Transverse colon (tissue), 4 donors: ENCODE measurements around the gene TMEM212.

Experiments used
- POLR2AphosphoS5 ChIP-seq, 3 donors: sonication (generic); formaldehyde crosslinking; IDR thresholded peaks; one replicate each; pipeline ENCODE4 v1.6.1; 2016; ENCODE audit warnings: antibody characterized with exemption in 3 of 3
- TF ChIP-seq, protein P1 (sequence below), 5 experiments: fragments of 200-600 bp in 3 of 5; fragments of 450-650 bp in 2 of 5; sonication (generic) in 3 of 5; IDR thresholded peaks; 1 replicate in 2 of 5; 2 replicates in 3 of 5; pipeline ENCODE4 v1.5.1; 2016 to 2017; ENCODE audit warnings: antibody characterized with exemption in 5 of 5, inconsistent platforms in 3 of 5, mild to moderate bottlenecking in 2 of 5, moderate library complexity in 1 of 5

GRCh38 chr3:171803044-171803443, 40.1 kb upstream of the TMEM212 start:
- TF ChIP-seq POLR2AphosphoS5 (IDR thresholded peaks at IDR 0.05): no peak
- TF ChIP-seq, protein P1, sequence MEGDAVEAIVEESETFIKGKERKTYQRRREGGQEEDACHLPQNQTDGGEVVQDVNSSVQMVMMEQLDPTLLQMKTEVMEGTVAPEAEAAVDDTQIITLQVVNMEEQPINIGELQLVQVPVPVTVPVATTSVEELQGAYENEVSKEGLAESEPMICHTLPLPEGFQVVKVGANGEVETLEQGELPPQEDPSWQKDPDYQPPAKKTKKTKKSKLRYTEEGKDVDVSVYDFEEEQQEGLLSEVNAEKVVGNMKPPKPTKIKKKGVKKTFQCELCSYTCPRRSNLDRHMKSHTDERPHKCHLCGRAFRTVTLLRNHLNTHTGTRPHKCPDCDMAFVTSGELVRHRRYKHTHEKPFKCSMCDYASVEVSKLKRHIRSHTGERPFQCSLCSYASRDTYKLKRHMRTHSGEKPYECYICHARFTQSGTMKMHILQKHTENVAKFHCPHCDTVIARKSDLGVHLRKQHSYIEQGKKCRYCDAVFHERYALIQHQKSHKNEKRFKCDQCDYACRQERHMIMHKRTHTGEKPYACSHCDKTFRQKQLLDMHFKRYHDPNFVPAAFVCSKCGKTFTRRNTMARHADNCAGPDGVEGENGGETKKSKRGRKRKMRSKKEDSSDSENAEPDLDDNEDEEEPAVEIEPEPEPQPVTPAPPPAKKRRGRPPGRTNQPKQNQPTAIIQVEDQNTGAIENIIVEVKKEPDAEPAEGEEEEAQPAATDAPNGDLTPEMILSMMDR (IDR thresholded peaks at IDR 0.05): no peak
